Measurements from ENCODE around the gene B3GNT7. TPM values are rescaled to one million over a fixed set of nuclear protein-coding genes. Genes with fewer than 3 reads are reported as not detected.

Gene B3GNT7
- total and polyA plus RNA-seq, 12 donors = 2.2 to 71.6 (median 47.7) TPM

GRCh38 chr2:231370749-231371429 is 24.6 kb upstream of the B3GNT7 start:
- intact Hi-C loops (cut with DNase I) = no loop called here
- H3K4me3 ChIP-seq = no peak overlapping the region
- no peak for DNase-seq
- H3K4me1 ChIP-seq (replicated peaks in 1 of 2) = no peaks in the 10 kb centered on the region
- H3K9me3 ChIP-seq (replicated peaks in 1 of 3) = no peaks in the 10 kb centered on the region
- H3K36me3 ChIP-seq (replicated peaks in 1 of 2) = no peaks in the 10 kb centered on the region
- no peaks in the 10 kb centered on the region for H3K27me3 ChIP-seq
- 78 to 89% (median 86%) methylated on average over 13 to 21 of the region's 21 CpGs for WGBS, 4 donors
- no peak for TF ChIP-seq POLR2A (IDR thresholded peaks at IDR 0.05)
- TF ChIP-seq, protein P1, sequence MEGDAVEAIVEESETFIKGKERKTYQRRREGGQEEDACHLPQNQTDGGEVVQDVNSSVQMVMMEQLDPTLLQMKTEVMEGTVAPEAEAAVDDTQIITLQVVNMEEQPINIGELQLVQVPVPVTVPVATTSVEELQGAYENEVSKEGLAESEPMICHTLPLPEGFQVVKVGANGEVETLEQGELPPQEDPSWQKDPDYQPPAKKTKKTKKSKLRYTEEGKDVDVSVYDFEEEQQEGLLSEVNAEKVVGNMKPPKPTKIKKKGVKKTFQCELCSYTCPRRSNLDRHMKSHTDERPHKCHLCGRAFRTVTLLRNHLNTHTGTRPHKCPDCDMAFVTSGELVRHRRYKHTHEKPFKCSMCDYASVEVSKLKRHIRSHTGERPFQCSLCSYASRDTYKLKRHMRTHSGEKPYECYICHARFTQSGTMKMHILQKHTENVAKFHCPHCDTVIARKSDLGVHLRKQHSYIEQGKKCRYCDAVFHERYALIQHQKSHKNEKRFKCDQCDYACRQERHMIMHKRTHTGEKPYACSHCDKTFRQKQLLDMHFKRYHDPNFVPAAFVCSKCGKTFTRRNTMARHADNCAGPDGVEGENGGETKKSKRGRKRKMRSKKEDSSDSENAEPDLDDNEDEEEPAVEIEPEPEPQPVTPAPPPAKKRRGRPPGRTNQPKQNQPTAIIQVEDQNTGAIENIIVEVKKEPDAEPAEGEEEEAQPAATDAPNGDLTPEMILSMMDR (IDR thresholded peaks at IDR 0.05) = no peak
- H3K27ac ChIP-seq = peak overlapping the region in 1 of 5 donors; percentile 47

DNA sequence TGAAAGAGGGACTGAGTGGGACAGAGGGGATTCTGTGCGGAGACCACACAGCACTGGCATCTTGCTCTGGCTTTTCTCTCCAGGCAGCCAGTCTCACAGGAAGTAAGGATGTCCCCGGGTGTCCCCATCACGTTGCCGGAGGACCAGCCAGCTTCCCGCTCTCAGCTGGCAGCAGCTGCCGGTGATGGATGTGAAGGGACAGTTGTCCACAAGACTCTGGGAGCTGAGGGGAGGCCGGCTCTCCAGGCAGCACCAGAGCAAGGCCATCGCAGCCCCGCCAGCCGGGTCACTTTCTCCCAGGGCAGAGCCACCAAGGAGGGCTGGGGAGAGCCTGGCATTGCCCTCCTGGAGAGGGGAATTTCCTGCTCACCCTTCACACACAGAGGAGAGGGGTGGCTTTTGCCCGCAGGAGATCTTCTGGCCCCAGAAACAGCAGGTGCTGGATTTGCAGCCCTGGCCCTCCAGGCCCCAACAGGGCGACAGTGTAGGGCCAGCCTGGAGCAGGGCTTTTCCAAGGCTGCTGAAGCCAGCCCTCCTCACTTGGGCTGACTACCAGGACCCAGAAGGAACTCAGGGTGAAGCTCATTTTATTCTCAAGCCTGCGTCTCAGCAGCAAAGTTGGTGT is 24.0 kb upstream of the B3GNT7 start:
- H3K27ac ChIP-seq = peak overlapping the region in 1 of 5 donors; percentile 47
- TF ChIP-seq POLR2A (IDR thresholded peaks at IDR 0.05) = no peak
- TF ChIP-seq, protein P1 (IDR thresholded peaks at IDR 0.05) = no peak
- no peak overlapping the region for H3K4me3 ChIP-seq
- H3K27me3 ChIP-seq = no peaks in the 10 kb centered on the region
- no peaks in the 10 kb centered on the region for H3K4me1 ChIP-seq (replicated peaks in 1 of 2)
- 87 to 91% (median 88%) methylated on average over 7 to 13 of the region's 13 CpGs; no CpG with 5 or more reads in 1 of the 4 donors for WGBS, 4 donors
- intact Hi-C loops (cut with DNase I) = no loop called here
- DNase-seq = no peak
- H3K36me3 ChIP-seq (replicated peaks in 1 of 2) = no peaks in the 10 kb centered on the region
- H3K9me3 ChIP-seq (replicated peaks in 1 of 3) = no peaks in the 10 kb centered on the region

GRCh38 chr2:231372326-231372725 is 23.2 kb upstream of the B3GNT7 start:
- Histone ChIP-seq H3K27me3 (no peaks in the 10 kb centered on the region), H3K36me3 (replicated peaks in 1 of 2) (no peaks in the 10 kb centered on the region), H3K4me1 (replicated peaks in 1 of 2) (no peaks in the 10 kb centered on the region), H3K27ac (no peak overlapping the region), H3K9me3 (replicated peaks in 1 of 3) (no peaks in the 10 kb centered on the region), H3K4me3 (no peak overlapping the region)
- TF ChIP-seq, protein P1 (IDR thresholded peaks at IDR 0.05) = no peak
- no peak for TF ChIP-seq POLR2A (IDR thresholded peaks at IDR 0.05)
- no peak for DNase-seq
- WGBS, 4 donors = 87 to 94% (median 92%) methylated on average over 7 of the region's 7 CpGs
- intact Hi-C loops (cut with DNase I) = no loop called here

DNA sequence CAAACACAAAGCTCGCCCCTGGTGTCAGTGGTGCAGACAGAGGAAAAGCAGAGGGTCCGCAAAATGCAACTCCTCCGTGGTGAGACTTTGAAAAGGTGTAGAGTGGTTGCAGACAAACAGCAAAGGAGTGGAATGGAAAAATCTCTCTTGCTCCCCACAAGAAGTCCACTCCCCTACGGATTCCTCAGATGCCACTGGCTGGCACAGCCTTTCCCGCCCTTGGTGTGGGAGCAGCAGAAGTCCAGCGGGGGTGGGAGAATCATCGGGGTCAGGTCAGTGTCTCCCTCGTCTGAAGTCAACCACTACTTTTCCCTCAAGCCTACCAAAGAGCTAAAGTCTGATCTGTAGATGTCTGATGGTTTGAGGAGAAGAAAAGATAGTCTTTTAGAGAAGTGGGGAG is 22.3 kb upstream of the B3GNT7 start:
- 91 to 93% (median 92%) methylated on average over 8 of the region's 8 CpGs for WGBS, 4 donors
- intact Hi-C loops (cut with DNase I) = no loop called here

More for the DNA sequence above, 22.3 kb upstream of the B3GNT7 start:
- Histone ChIP-seq H3K4me1 (replicated peaks in 1 of 2) (no peaks in the 10 kb centered on the region), H3K4me3 (no peak overlapping the region), H3K27ac (no peak overlapping the region), H3K9me3 (replicated peaks in 1 of 3) (no peaks in the 10 kb centered on the region), H3K27me3 (no peaks in the 10 kb centered on the region), H3K36me3 (replicated peaks in 1 of 2) (no peaks in the 10 kb centered on the region)
- no peak for DNase-seq
- TF ChIP-seq, protein P1 (IDR thresholded peaks at IDR 0.05) = no peak
- TF ChIP-seq POLR2A (IDR thresholded peaks at IDR 0.05) = no peak
